ENCODE results near the gene BET1L. TPM values are rescaled to one million over a fixed set of nuclear protein-coding genes. Genes with fewer than 3 reads are reported as not detected.
A peak's percentile ranks its signal among the peaks of the same experiment; 100 is the strongest.
"Not testable (repeated sequence)": the region's sequence is repeated elsewhere in the genome, so short reads cannot be mapped to it uniquely, and the experiment has no call there.

The BET1L gene
- total RNA-seq, 1 donor from 2014 or later = 46.9 TPM

DNA sequence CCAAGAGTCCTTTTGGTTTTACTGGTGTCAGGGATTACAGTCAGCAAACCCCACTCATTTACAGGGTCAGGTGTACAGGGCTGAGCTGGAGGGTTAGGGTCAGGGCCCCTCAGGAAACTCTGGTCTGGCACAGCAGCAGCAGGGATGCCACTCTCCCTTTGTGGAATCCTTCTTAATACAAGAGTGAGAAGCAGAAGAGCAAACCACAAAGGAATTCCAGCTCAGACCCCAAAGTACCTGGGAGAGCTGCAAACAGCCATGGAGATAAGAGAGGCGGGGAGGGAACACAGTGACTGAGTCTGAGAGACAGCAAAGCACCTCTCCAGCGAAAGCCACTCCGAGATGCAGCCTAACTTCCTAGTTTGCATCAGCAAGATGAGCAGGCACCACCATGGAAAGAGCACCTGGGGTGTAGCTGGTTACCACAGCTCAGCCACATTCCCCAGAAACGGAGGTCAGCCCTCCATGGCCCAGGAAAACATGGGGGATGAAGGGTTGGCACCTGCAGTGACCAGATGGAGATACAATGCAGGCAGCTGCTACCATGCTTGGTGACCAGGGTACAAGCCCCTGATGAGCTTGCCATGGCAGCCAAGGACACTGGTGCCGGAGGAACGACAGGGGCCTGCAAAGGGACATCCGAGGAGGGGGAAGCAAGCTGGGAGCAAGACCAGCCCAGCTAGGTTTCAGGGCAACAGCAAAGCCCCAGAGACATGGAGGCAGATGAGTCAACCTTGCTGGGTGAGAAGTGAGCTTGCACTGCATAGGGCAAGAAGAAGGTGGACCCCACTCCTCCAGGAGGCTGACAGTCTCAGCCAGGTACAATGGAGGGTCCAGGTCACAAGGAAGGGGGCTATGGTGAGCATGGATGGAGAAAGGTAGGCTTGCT is 3.9 kb downstream of the BET1L start:
- peak; percentile 55 for DNase-seq
- Mint-ChIP-seq H3K27me3 (no peaks in the 10 kb centered on the region), H3K4me1 (peaks cover 31% of the 10 kb centered on the region), H3K4me3 (no peak overlapping the region), H3K36me3 (ENCODE audit: low read depth) (peaks cover 45% of the 10 kb centered on the region), H3K27ac (peak overlapping the region; percentile 43), H3K9me3 (no peaks in the 10 kb centered on the region)
- intact Hi-C loops (cut with micrococcal nuclease) = no loop called here

DNA sequence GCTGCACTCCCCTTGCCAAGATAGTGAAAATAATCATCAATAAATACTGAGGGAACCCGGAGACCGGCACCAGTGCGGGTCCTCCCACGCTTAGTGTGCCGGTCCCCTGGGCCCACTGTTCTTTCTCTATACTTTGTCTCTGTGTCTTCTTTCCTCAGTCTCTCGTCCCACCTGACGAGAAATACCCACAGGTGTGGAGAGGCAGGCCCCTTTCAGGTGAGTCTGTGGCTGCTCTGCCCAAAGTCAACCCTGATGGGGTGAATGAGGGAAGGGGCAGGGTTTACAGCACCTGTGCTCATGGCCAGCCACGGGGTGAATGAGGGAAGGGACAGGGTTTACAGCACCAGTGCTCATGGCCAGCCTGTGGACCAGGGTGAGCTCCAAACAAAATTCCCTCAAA is 4.7 kb downstream of the BET1L start:
- Mint-ChIP-seq H3K27me3 (no peaks in the 10 kb centered on the region), H3K4me3 (peak overlapping the region; percentile 66), H3K27ac (peak overlapping the region; percentile 89), H3K9me3 (no peaks in the 10 kb centered on the region), H3K36me3 (ENCODE audit: low read depth) (peaks cover 42% of the 10 kb centered on the region), H3K4me1 (peaks cover 31% of the 10 kb centered on the region)
- intact Hi-C loops (cut with micrococcal nuclease) = no loop called here
- DNase-seq = no peak

DNA sequence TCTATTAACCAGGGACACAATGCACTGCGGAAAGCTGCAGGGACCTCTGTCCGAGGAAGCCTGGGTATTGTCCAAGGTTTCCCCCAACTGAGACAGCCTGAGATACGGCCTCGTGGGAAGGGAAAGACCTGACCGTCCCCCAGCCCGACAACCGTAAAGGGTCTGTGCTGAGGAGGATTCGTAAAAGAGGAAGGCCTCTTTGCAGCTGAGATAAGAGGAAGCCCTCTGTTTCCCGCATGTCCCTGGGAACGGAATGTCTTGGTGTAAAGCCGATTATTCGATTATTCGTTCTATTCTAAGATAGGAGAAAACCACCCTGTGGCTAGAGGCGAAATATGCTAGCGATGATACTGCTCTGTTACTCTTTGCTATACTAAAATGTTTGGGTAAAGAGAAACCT is 5.2 kb downstream of the BET1L start:
- H3K27me3 Mint-ChIP-seq = no peaks in the 10 kb centered on the region
- peak overlapping the region; percentile 89 for H3K27ac Mint-ChIP-seq
- intact Hi-C loops (cut with micrococcal nuclease) = no loop called here
- H3K9me3 Mint-ChIP-seq = no peaks in the 10 kb centered on the region
- H3K4me3 Mint-ChIP-seq = peak overlapping the region; percentile 66
- peaks cover 31% of the 10 kb centered on the region for H3K4me1 Mint-ChIP-seq
- peaks cover 38% of the 10 kb centered on the region for H3K36me3 Mint-ChIP-seq (ENCODE audit: low read depth)
- DNase-seq = no peak

DNA sequence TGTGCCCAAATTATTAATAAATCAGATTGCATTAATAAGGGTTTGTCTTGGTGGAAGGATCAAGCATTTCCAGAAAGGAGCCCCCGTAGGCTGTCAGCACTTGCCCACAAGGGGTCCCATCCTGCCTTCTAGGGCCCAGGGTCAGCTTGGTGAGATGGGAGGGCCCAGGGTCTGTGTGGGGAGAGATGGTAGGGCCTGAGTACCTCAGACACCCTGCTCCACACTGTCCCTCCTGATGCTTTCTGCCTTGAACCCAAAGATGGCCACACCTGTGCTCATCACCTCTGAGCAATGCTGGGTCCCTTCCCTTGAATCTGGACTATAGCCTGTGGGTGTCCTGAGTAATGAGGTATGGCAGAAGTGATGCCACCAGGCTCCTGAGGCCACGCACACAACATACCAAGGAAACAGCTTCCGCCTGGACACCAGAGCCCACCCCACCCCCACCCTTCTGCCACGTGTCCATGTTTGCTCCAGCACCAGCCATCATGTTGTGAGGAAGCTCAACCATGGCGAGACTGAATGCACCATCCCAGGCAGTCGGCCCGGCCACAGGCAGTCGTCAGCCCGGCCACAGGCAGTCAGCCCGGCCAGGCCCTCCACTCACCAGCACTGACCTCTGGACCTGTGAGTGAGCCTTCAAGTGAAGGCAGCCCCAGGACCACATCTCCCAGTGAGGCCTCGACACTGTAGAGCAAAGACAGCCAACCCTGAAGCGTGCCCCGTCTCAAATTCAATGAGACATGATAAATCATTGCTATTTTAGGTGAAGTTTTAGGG is 6.8 kb downstream of the BET1L start:
- Mint-ChIP-seq H3K27ac (peak overlapping the region; percentile 70), H3K4me1 (peaks cover 29% of the 10 kb centered on the region), H3K27me3 (no peaks in the 10 kb centered on the region), H3K9me3 (no peaks in the 10 kb centered on the region), H3K36me3 (ENCODE audit: low read depth) (peaks cover 30% of the 10 kb centered on the region), H3K4me3 (no peak overlapping the region)
- peak; percentile 53 for DNase-seq
- intact Hi-C loops (cut with micrococcal nuclease) = no loop called here

DNA sequence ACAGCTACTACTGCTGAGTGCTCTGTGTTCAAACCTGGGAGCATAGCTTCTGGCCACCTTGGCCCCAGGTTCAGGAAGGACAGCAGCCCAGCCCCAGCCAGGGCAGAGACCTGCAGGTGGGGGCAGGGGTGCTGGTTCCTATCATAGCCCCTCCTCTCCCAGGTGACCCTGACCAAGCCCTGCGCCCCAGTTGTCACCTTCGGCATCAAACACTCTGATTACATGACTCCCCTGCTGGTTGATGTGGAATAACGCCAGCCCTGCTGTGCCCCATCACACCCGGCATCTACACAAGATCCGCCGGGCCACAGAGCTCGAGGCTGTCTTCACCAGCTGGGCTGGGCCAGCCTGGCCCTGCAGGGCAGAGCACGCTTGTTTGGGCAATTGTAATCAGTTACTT is 7.4 kb downstream of the BET1L start:
- Mint-ChIP-seq H3K4me3 (no peak overlapping the region), H3K27ac (no peak overlapping the region), H3K36me3 (ENCODE audit: low read depth) (peaks cover 25% of the 10 kb centered on the region), H3K9me3 (no peaks in the 10 kb centered on the region), H3K27me3 (no peaks in the 10 kb centered on the region), H3K4me1 (peaks cover 29% of the 10 kb centered on the region)
- intact Hi-C loops (cut with micrococcal nuclease) = no loop called here
- peak; percentile 55 for DNase-seq

DNA sequence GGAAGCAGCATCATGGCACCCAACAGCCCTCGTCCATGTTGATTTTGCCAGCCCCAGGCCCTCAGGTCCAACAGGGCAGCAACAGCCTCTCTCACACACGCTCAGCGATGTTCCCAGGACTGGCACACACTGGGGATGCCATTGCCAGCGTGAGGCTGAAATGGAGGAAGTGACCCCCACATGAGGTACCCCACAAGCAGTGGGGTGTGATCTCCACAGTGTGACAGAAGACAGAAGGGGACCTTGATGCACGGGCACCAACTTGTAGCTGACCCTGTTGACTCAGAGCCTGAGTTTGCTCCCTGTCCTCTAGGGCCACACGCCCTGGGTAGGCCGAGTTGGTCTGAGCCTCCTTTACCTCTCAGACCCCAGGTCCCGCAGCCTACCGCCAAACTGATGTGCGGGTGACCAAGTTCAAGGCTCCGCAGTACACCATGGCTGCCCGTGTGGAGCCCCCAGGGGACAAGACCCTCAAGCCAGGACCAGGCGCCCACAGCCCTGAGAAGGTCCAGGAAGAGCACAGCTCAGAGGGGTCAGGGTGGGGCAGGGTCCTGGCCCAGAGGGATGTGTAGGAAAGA is 8.1 kb downstream of the BET1L start:
- H3K4me3 Mint-ChIP-seq = no peak overlapping the region
- no peaks in the 10 kb centered on the region for H3K27me3 Mint-ChIP-seq
- peaks cover 21% of the 10 kb centered on the region for H3K36me3 Mint-ChIP-seq (ENCODE audit: low read depth)
- peaks cover 26% of the 10 kb centered on the region for H3K4me1 Mint-ChIP-seq
- peak; percentile 55 for DNase-seq
- intact Hi-C loops (cut with micrococcal nuclease) = no loop called here
- H3K9me3 Mint-ChIP-seq = no peaks in the 10 kb centered on the region
- no peak overlapping the region for H3K27ac Mint-ChIP-seq

DNA sequence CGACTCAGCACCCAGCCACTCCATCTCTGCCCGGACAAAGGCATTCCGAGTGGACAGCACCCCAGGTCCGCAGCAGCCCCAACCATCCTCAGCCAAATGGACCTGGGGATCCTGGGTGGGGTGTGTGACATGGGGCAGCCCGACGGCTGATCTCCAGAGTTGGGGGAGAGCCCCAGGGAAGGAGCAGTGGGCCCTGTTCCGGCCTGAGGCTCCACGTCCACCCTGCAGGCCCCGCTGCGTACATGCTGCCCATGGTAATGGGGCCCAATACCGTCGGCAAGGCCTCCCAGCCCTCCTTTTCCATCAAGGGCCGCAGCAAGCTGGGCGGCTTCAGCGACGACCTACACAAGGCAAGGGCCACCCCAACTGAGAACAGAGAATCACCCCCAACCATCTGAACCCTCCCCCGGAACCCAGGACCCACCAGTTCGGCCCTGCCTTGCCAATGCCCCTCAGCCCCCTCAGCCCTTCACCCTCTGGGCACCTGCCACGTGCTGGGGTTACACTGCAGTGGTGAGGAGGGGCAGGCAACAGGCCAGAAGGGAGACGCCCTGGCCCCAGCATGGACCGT is 8.9 kb downstream of the BET1L start:
- Mint-ChIP-seq H3K9me3 (no peaks in the 10 kb centered on the region), H3K36me3 (ENCODE audit: low read depth) (peaks cover 14% of the 10 kb centered on the region), H3K27me3 (no peaks in the 10 kb centered on the region), H3K4me3 (no peak overlapping the region), H3K4me1 (peaks cover 21% of the 10 kb centered on the region), H3K27ac (peak overlapping the region; percentile 72)
- DNase-seq = peak; percentile 52
- intact Hi-C loops (cut with micrococcal nuclease) = no loop called here

DNA sequence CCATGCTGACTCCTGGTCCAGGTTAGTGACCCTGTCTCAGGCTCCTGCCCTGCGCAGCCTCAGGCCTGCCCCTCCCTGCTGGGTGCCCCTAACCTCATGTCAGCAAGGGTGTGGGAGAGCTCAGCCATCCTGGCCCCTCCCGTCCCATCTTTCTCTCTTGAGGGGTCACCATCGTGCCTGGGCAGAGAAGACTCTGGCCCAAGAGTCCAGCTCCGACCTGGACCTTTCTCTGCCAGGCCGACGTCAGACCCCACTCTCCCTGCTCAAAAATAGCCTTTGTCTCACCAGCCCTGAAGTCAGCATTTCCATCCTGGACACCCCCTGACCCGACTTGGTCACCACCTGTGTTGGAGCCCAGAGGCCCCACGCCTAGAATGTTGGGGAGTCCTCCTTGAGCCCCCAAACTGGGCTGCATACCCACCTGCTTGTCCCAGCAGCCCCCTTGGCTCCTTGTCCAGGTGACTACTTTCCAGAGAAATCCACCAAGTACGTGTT is 9.4 kb downstream of the BET1L start:
- peaks cover 16% of the 10 kb centered on the region for H3K4me1 Mint-ChIP-seq
- no peak overlapping the region for H3K4me3 Mint-ChIP-seq
- H3K9me3 Mint-ChIP-seq = no peaks in the 10 kb centered on the region
- peak; percentile 55 for DNase-seq
- H3K36me3 Mint-ChIP-seq (ENCODE audit: low read depth) = peaks cover 8% of the 10 kb centered on the region
- intact Hi-C loops (cut with micrococcal nuclease) = no loop called here
- no peaks in the 10 kb centered on the region for H3K27me3 Mint-ChIP-seq
- no peak overlapping the region for H3K27ac Mint-ChIP-seq

DNA sequence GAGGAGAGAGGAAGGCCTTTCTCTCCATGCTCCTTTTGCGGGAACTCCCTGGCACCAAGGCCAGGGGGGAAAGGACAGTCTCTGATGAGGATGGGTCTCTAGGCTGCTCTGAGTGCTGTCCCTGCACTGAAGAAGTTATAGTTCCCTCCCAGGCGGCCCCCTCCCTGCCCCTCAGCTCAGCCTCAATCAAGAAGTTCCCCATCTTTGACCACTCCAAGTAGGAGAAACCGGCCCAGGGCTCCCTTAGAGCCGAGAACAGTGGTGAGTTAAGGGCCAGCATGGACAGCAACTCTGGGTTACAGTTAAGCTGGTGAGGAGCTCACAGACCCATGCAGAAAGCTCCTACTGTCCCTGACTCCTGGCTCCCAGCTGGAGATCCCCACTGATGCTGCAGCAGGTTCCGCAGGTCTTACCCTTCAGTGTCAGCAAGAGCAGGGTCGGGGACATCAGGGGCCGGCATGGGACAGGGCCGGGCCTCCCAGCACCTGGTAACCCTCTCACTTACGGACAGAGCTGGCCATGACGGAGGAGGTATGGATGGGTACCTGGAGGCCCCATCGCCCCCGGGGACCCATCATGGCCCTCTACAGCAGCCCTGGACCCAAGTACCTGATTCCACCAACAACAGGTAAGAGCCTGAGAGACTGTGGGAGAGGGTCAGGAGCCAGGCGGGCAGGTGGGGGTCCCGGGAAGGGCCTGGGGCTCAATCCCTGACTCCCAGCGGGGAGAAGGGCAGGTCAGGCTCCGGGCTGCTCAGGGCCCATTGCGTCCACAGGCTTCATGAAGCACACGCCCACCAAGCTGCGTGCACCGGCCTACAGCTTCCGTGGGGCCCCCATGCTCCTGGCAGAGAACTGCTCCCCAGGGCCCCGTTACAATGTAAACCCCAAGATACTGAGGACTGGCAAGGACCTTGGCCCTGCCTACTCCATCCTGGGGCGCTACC is 10.1 kb downstream of the BET1L start:
- peak; percentile 55 for DNase-seq
- intact Hi-C loops (cut with micrococcal nuclease) = no loop called here
- H3K4me3 Mint-ChIP-seq = no peak overlapping the region
- no peak overlapping the region for H3K27ac Mint-ChIP-seq
- no peaks in the 10 kb centered on the region for H3K9me3 Mint-ChIP-seq
- H3K36me3 Mint-ChIP-seq (ENCODE audit: low read depth) = peaks cover 3% of the 10 kb centered on the region
- H3K27me3 Mint-ChIP-seq = no peaks in the 10 kb centered on the region
- peaks cover 10% of the 10 kb centered on the region for H3K4me1 Mint-ChIP-seq

DNA sequence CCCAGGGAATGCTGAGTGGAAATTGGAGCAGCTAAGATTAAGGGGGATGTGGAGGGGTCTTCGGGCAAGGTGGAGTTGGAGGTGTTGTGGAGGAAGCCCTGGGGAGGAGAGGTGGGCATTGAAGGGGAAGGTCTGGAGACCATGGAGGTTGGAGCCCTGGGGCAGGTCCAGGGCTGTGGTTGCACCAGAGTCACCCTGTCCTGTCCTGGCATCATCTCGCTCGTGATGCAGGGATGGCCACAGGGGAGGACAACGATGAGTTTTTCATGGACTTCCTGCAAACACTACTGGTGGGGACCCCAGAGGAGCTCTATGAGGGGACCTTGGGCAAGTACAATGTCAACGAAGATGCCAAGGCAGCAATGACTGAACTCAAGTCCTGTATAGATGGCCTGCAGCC is 13.7 kb downstream of the BET1L start:
- H3K27me3 Mint-ChIP-seq; H3K4me1 Mint-ChIP-seq; H3K4me3 Mint-ChIP-seq; H3K36me3 Mint-ChIP-seq (ENCODE audit: low read depth); intact Hi-C loops (cut with micrococcal nuclease); H3K9me3 Mint-ChIP-seq; H3K27ac Mint-ChIP-seq: not testable (repeated sequence)
- DNase-seq = peak; percentile 55

DNA sequence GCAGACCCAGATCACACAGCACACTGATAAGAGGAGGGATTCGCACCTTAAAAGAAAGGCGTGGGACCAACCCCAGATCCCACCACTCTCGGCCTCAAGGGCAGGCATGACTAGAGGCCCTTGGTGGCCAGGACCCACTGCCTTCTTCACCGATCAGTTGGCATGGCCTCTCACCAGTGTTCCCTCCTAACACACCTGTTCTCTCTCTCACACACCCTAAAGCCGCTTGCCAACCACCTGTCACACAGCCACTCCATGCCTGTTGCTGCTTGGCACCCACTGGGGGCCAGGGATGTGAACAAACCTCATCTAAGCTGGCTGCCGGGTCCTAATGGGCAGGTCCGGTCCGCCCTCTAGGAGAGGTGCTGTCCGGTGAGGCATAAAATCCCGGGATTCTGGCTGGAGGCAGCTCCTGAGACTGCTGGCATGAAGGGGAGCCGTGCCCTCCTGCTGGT is 14.5 kb downstream of the BET1L start, which contains the start of gene SCGB1C1:
Gene SCGB1C1, plus strand, starts transcription at position 405 of the 455 bp plus-strand sequence. Its CDS starts 22 bp downstream, at position 427.
- H3K4me1 Mint-ChIP-seq; H3K36me3 Mint-ChIP-seq (ENCODE audit: low read depth); H3K4me3 Mint-ChIP-seq; H3K27ac Mint-ChIP-seq; intact Hi-C loops (cut with micrococcal nuclease); H3K27me3 Mint-ChIP-seq; DNase-seq; H3K9me3 Mint-ChIP-seq: not testable (repeated sequence)

DNA sequence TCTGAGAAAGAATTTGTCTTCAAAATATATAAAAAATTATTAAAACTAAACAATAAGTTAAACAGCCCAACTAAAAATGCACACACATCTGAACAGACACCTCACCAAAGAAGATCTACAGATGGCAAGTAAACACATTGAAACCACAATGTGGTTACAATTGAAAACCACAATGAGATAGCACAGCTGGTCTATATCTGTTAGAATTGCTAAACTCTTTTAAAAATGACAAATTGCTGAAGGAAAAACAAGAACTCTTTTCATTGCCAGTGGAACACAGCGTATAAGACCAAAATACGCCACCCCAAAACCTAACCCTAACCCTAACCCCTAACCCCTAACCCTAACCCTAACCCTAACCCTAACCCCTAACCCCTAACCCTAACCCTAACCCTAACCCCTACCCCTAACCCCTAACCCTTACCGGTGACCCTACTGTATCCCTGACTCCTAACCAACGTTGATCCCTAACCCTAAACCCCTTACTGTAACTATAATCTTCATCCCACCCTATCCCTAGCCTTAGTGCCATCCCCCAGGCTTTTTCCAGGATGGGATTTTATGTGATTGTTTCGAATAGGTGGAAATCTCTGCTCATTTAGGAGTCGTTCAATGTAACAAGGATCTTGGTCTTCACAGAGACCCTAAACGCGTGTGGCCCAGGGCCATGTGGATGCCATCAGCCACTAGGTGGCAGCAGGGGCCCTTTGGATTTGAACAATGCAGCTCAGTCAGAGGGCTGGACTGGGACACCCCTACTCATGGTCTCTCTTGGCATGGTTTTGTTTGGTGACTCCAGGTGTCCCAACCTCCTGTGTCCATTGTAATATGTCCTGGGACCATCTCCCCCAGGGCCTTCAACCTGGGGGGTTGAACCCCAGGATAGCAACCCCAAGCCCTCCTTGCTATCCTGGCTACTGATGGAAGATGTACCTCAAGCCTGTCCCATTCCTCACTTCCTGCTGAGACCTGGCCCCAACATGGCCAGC is 15.4 kb downstream of the BET1L start:
- H3K27me3 Mint-ChIP-seq; H3K4me1 Mint-ChIP-seq; H3K4me3 Mint-ChIP-seq; intact Hi-C loops (cut with micrococcal nuclease); H3K9me3 Mint-ChIP-seq; H3K36me3 Mint-ChIP-seq (ENCODE audit: low read depth): not testable (repeated sequence)
- peak; percentile 91 for DNase-seq
- peak overlapping the region; percentile 53 for H3K27ac Mint-ChIP-seq

Measured in activated CD4-positive, alpha-beta T cell treated with anti-CD3 and anti-CD28 coated beads, Interleukin-2, amount 10 ng/mL, durations not matched to agents 24 days and 14 days (primary cell).